ENCODE data around the gene ZBED1.

DNA sequence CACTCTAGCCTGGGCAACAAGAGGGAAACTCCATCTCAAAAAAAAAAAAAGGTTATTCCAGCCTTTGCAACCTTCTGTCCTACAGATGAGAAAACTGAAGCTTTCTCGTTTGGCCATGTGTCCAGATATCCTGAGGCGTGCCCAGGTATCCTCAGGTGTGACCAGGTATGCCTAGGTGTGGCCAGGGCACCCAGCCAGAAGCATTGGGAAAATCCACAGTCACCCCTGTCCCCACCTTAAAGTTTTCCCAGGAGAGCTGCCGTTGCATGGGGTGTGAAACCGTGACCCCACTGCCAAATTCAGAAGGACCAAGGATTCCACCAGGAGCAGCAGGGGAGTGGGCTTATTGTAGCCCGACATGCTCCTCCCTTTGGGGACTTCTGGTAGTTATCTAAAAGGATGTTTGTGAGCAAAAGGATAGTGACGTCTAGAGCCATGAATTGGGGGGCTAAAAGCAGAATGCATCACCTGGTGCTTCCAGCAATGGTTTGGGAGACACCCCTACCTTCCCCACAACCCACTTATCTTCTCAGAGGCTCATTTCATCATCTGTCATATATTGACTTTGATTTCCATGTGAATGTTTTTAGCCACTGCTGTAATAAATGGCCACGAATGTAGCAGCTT lies 4.0 kb upstream of the ZBED1 start:
- TF ChIP-seq, protein P1, sequence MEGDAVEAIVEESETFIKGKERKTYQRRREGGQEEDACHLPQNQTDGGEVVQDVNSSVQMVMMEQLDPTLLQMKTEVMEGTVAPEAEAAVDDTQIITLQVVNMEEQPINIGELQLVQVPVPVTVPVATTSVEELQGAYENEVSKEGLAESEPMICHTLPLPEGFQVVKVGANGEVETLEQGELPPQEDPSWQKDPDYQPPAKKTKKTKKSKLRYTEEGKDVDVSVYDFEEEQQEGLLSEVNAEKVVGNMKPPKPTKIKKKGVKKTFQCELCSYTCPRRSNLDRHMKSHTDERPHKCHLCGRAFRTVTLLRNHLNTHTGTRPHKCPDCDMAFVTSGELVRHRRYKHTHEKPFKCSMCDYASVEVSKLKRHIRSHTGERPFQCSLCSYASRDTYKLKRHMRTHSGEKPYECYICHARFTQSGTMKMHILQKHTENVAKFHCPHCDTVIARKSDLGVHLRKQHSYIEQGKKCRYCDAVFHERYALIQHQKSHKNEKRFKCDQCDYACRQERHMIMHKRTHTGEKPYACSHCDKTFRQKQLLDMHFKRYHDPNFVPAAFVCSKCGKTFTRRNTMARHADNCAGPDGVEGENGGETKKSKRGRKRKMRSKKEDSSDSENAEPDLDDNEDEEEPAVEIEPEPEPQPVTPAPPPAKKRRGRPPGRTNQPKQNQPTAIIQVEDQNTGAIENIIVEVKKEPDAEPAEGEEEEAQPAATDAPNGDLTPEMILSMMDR (IDR thresholded peaks at IDR 0.05; ENCODE audit: insufficient read depth, low read length), result no peak
- no peak for TF ChIP-seq GABPA (IDR thresholded peaks at IDR 0.05; ENCODE audit: low read depth)
- TF ChIP-seq SPI1 (IDR thresholded peaks at IDR 0.05; ENCODE audit: borderline replicate concordance, low read depth), result no peak
